ENCODE measurements around the gene PLBD1. TPM values are rescaled to one million over a fixed set of nuclear protein-coding genes. Genes with fewer than 3 reads are reported as not detected.

Gene PLBD1
- polyA plus RNA-seq, 2 of the 4 experiments (the other 2 are of a cell fraction), result 4.9 to 10.3 TPM

DNA sequence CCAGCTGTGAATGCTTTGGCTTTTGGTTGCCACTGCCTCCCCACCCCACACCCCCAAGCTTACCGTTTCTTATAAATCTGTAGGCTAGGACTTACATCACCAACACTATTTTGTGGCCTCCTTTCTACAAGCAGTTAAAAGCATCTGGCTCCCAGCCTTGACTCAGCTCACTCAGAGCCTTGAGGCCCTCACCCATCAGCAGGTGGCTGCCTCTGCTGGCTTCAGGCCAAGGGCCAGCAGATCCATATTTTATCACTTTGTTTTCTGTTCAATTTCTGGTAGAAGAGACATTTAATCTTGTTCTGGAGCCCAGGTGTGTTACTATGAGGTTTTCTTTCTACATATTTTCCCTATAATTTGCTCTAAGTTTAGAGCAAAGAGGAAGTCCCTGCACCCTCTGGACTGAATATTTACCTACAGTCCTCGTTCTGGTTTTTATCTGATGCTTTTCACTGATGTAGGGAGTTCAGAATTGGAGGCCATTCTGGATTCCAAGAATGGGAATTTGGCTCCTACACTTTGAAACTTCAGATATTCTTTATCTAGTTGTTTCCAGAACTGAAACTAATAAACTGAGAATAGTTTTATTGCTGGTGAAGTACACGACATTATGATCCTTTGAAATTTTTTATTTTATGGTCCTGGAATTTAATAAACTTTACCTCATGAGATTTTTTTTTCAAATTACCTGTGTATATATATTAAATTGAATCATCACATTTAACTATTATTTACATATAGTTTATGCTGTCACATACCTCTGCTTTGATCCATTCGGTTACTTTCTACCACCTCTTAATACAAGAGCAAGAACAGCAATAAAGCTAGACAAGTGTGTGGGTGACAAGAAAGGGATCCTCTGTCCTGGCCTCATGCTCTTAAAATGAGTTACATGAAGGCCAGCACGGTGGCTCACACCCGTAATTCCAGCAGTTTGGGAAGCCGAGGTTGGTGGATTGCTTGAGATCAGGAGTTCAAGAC lies 22.2 kb downstream of the PLBD1 start:
- Histone ChIP-seq H3K4me2 (no peak overlapping the region), H3K4me1 (no peaks in the 10 kb centered on the region), H3K4me3 (no peak overlapping the region), H3K9me3 (no peaks in the 10 kb centered on the region), H3K27ac (no peak overlapping the region)
- ATAC-seq, result no peak
- DNase-seq (ENCODE audit: low read depth in 1 of 2, low spot score in 1 of 2), result no peak
- ChIA-PET POLR2A (no interaction called here), CTCF (no interaction called here)
- WGBS (ENCODE audit: missing lambda C conversion rate), result 60% methylated on average over 7 of the region's 7 CpGs
- no peak for FAIRE-seq
- no peak for TF ChIP-seq RAD21 (conservative IDR thresholded peaks at IDR 0.05 in 1 of 2, IDR thresholded peaks at IDR 0.05 in 1 of 2)
- TF ChIP-seq KDM1A (IDR thresholded peaks at IDR 0.05; ENCODE audit: low read depth), result no peak
- TF ChIP-seq RCOR1 (IDR thresholded peaks at IDR 0.05; ENCODE audit: low read depth, low read length), result no peak
- TF ChIP-seq HOXB13 (CRISPR knock-in tag; IDR thresholded peaks at IDR 0.05; ENCODE audit: low read depth), result no peak
- no peak for TF ChIP-seq HOXB5 (CRISPR knock-in tag; IDR thresholded peaks at IDR 0.05)

DNA sequence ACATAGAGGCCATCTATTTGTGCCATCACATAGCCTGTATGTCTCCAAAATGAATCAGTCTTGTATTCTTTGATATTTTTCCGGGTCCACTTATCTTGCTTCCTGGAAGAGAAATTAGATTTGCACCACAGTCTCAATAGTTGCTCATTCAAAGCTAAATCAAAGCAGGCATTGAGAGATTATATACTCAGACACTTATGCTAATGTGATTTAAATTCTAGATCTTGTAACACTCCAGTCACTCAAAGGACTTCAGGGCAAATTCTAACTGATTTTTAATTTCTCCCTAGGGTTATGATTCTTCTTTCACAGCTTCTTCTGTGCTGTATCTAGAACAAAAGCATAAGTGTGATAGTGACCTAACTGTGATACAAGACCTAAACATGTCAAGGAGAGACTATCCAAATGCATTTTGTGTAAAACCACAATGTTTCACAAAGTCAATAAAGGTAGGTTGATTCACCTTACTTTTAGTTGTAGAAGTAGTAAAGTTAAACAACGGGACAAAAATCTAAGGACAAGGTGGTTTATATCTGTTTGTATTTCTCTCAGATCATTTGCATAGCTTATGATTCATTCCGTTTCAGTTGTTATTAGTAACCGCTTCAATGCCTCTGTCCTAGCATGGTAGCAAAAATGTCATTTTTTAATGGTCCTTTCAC lies 26.8 kb downstream of the PLBD1 start:
- 67% methylated on average over 4 of the region's 4 CpGs for whole genome bisulfite sequencing (ENCODE audit: missing lambda C conversion rate)
- no peaks in the 10 kb centered on the region for H3K9me3 ChIP-seq
- CTCF ChIA-PET, result interaction anchor here (0.7 to 1.5 kb wide), 3 partner anchors 9 to 72 kb away, joined by 3 to 4 read pairs (median 3); no protein-coding TSS in a partner anchor
- POLR2A ChIA-PET, result no interaction called here
- DNase-seq (ENCODE audit: low read depth in 1 of 2, low spot score in 1 of 2), result no peak
- ATAC-seq, result no peak
- H3K4me1 ChIP-seq, result no peaks in the 10 kb centered on the region
- no peak overlapping the region for H3K27ac ChIP-seq
- FAIRE-seq, result no peak
- H3K4me3 ChIP-seq, result no peak overlapping the region
- TF ChIP-seq E2F6 (IDR thresholded peaks at IDR 0.05; ENCODE audit: borderline replicate concordance, low read depth) (no peak), ELK1 (IDR thresholded peaks at IDR 0.05; ENCODE audit: low read depth, low read length) (no peak), EHMT2 (IDR thresholded peaks at IDR 0.05; ENCODE audit: low read depth) (no peak), USF2 (IDR thresholded peaks at IDR 0.05) (no peak), JUN (IDR thresholded peaks at IDR 0.05) (no peak), PHF8 (IDR thresholded peaks at IDR 0.05; ENCODE audit: borderline replicate concordance, low read depth) (no peak), ESRRA (IDR thresholded peaks at IDR 0.05; ENCODE audit: borderline replicate concordance, low read length) (no peak), NR3C1 (IDR thresholded peaks at IDR 0.05) (no peak), FOSB (CRISPR knock-in tag; IDR thresholded peaks at IDR 0.05) (no peak), RFX5 (IDR thresholded peaks at IDR 0.05) (no peak), KDM5A (IDR thresholded peaks at IDR 0.05) (no peak), HOXB5 (CRISPR knock-in tag; IDR thresholded peaks at IDR 0.05) (no peak), SMC3 (IDR thresholded peaks at IDR 0.05) (no peak), HEYL (CRISPR knock-in tag; IDR thresholded peaks at IDR 0.05) (no peak), MAFK (IDR thresholded peaks at IDR 0.05; ENCODE audit: partially characterized antibody) (no peak), BHLHE40 (IDR thresholded peaks at IDR 0.05; ENCODE audit: low read depth, low read length) (no peak), NFE2L2 (conservative IDR thresholded peaks at IDR 0.05; ENCODE audit: low read length) (no peak), SREBF2 (IDR thresholded peaks at IDR 0.05) (no peak)
- TF ChIP-seq, protein P1, sequence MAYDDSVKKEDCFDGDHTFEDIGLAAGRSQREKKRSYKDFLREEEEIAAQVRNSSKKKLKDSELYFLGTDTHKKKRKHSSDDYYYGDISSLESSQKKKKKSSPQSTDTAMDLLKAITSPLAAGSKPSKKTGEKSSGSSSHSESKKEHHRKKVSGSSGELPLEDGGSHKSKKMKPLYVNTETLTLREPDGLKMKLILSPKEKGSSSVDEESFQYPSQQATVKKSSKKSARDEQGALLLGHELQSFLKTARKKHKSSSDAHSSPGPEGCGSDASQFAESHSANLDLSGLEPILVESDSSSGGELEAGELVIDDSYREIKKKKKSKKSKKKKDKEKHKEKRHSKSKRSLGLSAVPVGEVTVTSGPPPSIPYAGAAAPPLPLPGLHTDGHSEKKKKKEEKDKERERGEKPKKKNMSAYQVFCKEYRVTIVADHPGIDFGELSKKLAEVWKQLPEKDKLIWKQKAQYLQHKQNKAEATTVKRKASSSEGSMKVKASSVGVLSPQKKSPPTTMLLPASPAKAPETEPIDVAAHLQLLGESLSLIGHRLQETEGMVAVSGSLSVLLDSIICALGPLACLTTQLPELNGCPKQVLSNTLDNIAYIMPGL (CRISPR knock-in tag; IDR thresholded peaks at IDR 0.05; ENCODE audit: borderline replicate concordance), result no peak
- no peak overlapping the region for H3K4me2 ChIP-seq

All from A549 (cell line).